ENCODE results near the gene CACNA1D.
"Not testable (repeated sequence)": the region's sequence is repeated elsewhere in the genome, so short reads cannot be mapped to it uniquely, and the experiment has no call there.

The CACNA1D gene

GRCh38 chr3:53657651-53658050 lies 163.2 kb downstream of the CACNA1D start:
- DNase-seq (ENCODE audit: low spot score): no peak

- DNase-seq (ENCODE audit: low spot score): no peak
Observed at GRCh38 chr3:53658613-53659193, 164.3 kb downstream of the CACNA1D start.

- DNase-seq (ENCODE audit: low spot score): no peak
Observed at GRCh38 chr3:53659996-53660395, 165.6 kb downstream of the CACNA1D start.

GRCh38 chr3:53661480-53661879 lies 167.1 kb downstream of the CACNA1D start:
- no peak for DNase-seq (ENCODE audit: low spot score)

DNA sequence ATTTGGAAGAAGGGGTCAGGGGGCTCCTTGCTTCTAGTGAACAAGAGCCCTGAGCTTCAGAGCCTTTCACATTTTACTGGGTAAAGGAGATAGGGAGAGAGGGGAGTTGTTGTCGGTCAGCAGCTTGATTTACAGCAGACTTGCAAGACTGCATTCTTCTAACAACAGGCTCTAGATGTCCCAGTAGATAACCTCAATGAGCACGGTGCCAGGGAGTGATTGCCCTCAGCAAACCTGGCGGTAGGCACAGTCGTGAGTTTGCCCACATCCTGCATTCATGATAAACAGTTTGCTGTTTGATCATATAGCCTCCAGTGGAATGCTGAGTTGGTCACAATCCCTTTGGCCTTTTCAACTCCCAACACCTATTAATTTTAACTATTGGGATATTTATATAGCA lies 170.4 kb downstream of the CACNA1D start:
- not testable (repeated sequence) for DNase-seq (ENCODE audit: low spot score)

DNA sequence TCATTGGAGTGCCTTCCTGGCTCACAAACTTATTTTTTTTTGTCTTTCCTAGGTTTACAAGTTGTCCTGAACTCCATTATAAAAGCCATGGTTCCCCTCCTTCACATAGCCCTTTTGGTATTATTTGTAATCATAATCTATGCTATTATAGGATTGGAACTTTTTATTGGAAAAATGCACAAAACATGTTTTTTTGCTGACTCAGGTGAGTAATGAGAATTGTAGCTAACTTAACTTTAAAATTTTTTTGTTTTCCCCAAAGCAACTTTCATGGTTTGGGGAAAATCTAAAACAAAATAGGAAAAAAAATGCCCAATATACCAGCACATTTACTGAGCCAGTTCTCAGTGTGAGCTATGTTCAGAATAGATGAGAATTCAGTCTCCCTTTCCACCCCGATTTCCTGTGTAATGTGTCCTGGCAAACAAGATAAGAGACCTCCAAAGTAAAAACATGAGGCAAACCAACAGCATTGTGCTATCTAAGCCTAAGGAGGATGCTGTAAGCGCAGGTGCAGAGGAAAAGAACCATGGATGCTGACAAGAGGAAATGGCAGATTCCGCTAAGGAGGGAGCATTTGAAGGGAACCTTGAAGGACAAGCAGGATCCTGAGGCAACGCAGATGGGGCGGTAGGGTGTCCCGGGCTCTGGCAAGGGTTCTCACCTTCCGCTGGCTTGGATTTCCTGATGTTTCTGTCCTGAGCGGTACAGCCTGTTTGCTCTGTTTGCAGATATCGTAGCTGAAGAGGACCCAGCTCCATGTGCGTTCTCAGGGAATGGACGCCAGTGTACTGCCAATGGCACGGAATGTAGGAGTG lies 171.4 kb downstream of the CACNA1D start:
- DNase-seq (ENCODE audit: low spot score): no peak

- DNase-seq (ENCODE audit: low spot score): no peak
Observed at GRCh38 chr3:53668872-53669271, 174.5 kb downstream of the CACNA1D start.

- DNase-seq (ENCODE audit: low spot score): no peak
Observed at GRCh38 chr3:53670721-53671120, 176.3 kb downstream of the CACNA1D start.

DNA sequence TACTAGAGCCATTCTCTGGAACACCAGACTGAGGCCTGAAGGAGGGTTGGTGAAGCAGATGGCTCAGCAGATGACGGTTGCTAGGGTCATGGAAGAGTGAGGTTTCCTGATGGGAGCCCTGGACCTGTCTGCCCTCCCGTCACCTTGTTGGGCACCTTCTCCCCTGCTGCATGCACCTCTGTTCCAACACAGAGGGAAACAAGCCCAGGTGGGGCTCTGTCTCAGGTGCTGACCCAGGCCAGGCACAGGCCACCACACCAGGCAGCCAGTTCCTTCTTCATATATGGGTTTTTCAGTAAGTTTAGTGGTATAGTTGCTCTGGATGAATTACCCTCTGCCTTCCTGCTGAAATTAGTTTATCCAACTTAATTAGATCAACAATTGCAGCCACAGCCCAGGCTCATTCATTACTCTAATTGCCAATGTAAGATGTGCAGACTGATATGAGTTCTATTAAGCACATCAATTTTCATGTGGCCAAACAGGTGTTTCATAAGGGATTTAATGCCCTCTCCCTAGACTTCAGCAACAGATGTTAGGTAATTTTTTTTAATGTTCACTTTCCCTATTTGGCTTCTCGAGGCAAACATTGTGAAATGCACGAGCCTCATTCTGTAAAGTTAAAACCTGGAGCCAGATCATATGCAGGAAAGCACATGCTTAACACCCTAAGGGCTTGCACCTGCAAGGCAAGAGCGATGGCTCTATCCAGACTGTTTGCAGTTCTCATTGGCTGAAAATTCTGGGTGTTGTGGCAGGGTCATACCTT lies 177.0 kb downstream of the CACNA1D start:
- no peak for DNase-seq (ENCODE audit: low spot score)

DNA sequence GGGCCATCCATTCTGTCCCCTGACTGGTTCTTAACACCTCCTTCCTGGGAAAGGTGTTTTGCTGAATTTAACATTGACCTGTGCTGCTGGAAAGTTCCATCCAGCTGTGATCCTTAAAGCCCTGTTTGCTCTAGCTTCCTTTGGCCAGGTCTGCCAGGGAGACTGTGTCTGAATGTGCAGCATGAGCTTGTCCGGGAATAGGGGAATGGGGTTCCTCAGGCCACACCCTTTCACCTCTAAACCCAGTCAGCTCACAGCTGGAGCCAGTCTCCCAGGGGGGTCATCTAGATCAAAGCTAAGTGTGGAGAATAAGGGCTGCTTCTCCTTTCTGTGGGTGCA lies 177.5 kb downstream of the CACNA1D start:
- no peak for DNase-seq (ENCODE audit: low spot score)

GRCh38 chr3:53672981-53673380 lies 178.6 kb downstream of the CACNA1D start:
- DNase-seq (ENCODE audit: low spot score): no peak

GRCh38 chr3:53673722-53674350 lies 179.4 kb downstream of the CACNA1D start:
- no peak for DNase-seq (ENCODE audit: low spot score)

GRCh38 chr3:53674582-53674981 lies 180.2 kb downstream of the CACNA1D start:
- no peak for DNase-seq (ENCODE audit: low spot score)

- DNase-seq (ENCODE audit: low spot score): no peak
Observed at GRCh38 chr3:53675022-53675697, 180.7 kb downstream of the CACNA1D start.

DNA sequence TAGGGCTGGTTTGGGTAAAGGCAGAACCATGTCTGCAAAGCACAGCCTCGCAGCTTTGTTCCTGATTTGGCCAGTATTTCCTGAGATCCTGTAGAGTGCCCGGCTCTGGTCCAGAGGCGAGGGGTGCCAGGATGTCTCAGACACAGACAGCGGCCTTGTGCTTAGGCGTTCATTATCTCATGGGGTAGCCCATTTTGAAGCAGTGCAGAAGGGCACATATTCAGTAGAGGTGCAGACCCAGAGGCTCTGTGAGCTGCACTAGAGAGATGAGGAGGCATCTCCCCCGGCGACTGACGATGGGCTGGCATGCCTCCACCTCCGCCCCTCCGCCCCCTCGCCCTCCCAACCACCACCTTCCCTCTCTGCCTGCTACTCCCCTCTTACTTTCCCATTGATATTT lies 181.5 kb downstream of the CACNA1D start:
- DNase-seq (ENCODE audit: low spot score): no peak

- no peak for DNase-seq (ENCODE audit: low spot score)
Observed at GRCh38 chr3:53677413-53677812, 183.0 kb downstream of the CACNA1D start.

GRCh38 chr3:53680028-53680427 lies 185.6 kb downstream of the CACNA1D start:
- DNase-seq (ENCODE audit: low spot score): no peak

DNA sequence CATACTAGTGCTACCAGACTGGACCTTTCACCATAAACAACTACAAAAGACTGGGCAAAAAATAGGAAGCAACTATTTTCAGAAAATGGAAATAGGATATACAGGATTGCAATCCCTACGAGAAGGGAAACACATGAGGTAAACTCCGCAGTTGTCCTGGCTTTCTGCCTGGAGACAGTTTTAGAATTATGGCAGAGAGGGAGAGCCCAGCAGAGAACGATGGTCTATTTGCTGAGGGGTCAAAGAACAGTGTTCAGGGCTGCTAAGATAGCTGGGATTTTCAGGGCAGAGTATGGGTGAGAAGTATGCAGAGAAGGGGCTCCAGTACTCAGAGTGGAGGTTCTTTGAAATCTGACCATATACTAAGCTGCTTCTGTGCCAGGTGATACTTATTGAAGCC lies 188.4 kb downstream of the CACNA1D start:
- DNase-seq (ENCODE audit: low spot score): no peak

DNA sequence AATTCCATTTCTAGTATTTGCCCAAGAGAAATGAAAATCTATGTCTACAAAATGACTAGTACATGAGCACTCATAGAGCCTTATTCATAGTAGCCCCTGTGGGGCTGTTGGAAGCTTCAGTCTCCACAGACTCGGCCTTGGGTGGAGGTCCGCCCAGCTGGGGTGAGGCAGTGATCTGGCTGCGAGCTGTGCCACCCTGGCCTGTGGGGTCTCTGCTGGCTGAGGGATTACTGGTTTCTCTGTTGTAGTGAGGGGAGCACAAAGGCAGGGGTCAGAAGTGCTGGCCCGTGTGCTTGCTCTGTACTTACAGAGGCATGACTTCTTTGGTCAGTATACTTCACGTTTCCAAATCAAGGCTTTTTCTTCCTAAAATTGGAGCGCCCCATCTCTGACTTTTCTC lies 193.7 kb downstream of the CACNA1D start:
- no peak for DNase-seq (ENCODE audit: low spot score)

- DNase-seq (ENCODE audit: low spot score): no peak
Observed at GRCh38 chr3:53688989-53689388, 194.6 kb downstream of the CACNA1D start.

DNA sequence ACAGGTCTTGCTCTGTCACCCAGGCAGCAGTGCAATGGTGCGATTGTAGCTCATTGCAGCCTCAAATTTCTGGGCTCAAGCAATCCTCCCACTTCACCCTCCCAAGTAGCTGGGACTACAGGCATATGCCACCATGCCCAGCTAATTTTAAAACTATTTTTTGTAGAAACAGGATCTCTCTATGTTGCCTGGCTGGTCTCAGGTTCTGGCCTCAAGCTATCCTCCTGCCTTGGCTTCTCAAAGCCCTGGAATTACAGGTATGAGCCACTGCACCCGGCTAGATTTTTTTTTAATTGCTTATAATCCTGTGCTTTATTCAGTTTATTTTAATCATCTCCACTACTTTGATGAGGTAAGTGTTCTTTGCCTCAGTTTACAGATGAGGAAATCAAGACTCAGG lies 195.3 kb downstream of the CACNA1D start:
- no peak for DNase-seq (ENCODE audit: low spot score)

- no peak for DNase-seq (ENCODE audit: low spot score)
Observed at GRCh38 chr3:53690521-53690920, 196.1 kb downstream of the CACNA1D start.
